HG03442 (cell line): ENCODE measurements around the gene ADARB2.
"Not testable (repeated sequence)": the region's sequence is repeated elsewhere in the genome, so short reads cannot be mapped to it uniquely, and the experiment has no call there.

Source experiments
- ATAC-seq: cut with Tn5 transposase; IDR thresholded peaks from one replicate; pipeline ENCODE4 v1.9.1; 2021; ENCODE audit warnings: mild to moderate bottlenecking, moderate library complexity; ENCODE audit not compliant: unreplicated experiment

The ADARB2 gene

DNA sequence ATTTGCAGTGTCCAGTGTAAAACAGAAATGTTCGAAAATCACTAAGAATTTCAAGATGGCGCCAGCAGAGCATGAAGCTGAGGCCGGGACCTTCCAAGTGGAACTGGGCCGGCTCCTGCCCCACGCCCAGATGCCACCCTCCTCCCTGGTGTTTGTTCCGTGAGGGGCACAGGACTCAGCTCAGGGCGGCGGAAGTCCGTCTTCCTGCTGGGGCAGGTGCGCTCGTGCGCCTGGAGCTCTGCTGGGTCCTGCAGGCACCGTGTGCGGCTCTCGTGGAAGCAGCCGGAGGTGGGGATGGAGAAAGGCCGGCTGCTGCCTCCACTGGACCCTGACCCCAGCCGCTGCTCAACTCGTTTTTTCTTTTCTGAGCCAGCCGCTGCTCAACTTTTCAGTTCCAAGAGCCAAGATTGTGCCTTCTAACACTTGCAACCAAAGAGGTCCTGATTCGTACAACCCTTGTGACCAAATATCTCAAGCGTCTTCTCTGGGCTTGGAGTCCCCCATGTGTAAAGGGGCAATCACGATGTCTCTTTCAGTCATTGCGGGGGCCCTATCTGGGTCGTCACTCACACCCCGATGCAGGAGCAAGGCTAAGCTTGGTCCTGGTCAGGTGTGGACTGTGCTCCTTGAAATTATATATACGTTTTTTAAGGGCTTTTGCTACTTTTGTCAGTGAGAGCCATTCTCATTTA lies 334.4 kb downstream of the ADARB2 start:
- ATAC-seq: no peak

DNA sequence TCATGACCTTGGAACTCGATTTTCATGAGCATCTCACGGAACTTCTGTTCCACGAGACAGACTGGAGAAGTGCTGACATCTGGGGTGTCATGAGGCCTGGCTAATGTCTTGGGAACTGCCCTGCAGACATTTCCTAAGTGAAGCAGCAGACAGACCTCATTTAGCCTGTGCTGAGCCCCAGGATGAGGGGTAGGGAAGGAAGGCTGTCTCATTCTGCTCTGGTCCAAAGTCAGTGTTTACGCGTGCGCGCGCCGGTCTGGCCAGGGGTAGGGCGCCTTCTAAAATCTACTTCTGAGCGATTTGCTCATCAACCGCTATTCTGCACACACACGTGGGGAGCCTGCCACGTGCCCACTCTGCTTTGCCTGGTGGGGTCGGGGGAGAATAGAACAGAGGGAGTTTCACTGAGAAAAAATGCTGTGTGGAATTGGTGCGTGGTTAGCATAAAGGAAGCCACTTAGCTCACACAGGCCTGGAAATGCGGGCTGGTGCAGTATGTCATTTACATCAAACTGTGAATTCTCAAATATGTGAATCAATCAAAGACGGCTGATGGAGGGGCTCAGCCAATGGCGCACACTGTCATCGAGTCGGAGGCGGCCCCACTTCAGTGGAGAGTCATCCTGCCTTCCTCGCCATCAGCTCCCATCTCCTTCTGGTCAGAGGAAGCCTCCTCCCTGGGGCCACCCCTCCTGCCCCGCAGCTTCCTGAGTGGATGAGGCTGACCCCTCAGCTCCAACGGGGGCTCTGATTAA lies 335.1 kb downstream of the ADARB2 start:
- ATAC-seq: no peak

DNA sequence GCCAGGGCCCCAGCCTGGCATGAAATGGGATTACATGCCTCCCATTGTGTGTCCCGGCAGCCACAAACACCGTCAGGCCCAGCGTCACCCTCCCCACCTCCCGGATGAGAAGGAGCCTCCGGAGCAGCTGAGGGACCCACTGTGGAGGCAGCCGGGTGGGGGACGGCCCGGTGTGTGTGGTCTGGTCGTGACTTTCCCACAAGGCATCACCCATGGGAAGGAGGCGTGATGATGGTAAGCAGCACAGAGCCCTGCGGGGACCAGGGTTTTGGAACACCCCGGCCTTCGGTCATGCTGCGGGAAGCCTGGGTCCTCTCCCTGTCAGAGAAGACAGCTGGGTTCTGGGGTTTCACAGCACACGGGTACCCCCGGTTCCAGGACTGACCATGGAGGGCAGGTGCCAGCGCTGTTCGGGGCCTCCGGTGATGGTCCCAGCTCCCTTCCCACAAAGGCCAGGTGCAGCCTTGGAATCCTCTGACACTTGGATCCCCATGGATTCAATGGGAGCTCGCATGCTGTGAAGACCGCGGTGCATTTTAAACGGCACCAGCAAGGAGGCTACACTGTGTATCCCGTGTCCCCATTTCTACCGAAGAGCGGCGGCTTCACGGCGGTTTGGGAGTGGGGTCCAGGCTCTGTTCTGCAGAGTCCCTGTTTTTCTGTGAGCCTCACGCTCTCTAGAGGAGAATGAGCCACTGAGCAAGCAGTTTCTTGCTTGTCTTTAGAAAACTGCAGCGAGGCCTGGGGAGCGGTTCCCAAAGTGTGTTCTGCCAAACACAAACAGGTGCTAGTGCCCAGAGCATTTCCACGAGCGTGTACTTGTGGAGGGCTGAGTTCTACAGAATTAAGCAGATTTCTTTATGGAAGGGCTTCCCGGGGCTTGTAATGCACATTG lies 336.0 kb downstream of the ADARB2 start:
- ATAC-seq: no peak

DNA sequence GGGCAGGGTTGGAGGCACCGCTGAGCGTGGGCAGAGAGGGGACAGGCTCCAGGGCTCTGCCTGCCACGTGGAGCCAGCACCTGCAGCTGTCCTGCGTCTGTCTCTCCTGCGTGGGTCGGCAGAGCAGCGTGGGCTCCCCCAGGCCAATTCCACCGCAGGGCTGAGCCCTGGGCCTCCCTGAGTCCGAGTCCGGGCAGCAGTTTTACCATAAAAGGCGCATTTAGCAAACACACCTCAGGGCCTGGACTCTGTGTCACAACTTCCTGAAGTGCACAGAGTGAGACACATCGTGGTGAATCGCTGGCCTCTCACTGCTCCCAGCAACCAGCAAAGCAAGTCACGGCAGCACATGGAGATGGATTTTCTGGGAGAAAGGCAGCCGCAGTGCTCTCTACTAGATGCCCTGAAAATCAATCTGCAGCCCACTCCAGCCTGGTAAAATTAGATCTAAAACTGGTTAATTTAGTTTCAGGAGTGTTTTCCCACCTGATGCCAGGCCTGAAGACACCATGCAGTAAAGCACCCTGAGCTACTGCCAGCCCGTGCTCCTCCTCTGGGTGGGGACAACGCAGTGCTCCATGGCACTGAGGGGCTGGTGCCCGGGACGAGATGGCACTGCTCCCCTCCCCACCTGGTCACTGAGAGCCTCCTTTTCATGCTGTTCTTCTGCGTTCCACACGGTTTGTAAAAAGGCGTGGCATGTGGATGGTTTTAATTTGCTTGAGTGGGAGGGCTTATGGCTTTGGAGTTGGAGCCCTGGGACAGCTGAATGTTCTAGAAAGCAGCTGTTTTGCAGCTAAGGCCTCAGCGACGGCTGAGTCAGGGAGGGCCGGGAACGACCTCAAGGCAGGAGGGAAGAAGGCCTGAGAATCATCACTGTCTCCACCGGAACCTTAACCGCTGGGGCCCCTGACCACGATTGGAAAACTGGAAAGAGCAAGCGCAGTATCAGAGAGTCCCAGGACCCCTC lies 336.9 kb downstream of the ADARB2 start:
- no peak for ATAC-seq

DNA sequence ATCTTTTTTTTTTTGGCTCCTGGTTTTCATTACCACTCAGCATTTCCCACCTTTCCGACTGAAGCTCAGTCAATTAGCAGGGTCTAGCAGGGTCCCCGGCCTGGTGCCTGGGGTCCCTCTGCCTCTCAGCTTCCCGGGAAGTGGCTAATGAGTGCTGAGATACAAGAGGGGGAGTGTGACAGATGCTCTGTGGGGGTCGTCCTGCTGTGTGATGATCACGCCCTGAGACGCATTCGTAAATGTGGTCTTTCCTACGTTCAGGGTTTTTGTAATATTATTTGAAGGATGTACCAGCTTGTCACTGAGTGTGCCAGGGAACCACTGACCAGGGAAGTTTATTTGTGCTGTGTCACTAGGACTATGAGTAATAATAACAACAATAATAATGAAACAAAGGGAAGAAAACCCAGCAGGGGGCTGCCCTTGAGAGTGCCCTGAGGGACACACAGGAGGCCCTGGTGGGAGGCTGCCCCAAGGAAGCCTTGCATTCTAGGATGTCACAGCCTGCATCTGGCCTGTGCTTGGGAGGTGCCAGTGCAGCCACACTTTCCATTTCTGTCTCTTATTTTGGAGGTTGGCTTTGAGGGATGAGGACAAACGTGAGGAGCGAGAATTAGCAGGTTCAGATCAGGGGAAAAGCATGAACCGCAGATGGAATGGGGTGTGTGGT lies 337.8 kb downstream of the ADARB2 start:
- no peak for ATAC-seq

DNA sequence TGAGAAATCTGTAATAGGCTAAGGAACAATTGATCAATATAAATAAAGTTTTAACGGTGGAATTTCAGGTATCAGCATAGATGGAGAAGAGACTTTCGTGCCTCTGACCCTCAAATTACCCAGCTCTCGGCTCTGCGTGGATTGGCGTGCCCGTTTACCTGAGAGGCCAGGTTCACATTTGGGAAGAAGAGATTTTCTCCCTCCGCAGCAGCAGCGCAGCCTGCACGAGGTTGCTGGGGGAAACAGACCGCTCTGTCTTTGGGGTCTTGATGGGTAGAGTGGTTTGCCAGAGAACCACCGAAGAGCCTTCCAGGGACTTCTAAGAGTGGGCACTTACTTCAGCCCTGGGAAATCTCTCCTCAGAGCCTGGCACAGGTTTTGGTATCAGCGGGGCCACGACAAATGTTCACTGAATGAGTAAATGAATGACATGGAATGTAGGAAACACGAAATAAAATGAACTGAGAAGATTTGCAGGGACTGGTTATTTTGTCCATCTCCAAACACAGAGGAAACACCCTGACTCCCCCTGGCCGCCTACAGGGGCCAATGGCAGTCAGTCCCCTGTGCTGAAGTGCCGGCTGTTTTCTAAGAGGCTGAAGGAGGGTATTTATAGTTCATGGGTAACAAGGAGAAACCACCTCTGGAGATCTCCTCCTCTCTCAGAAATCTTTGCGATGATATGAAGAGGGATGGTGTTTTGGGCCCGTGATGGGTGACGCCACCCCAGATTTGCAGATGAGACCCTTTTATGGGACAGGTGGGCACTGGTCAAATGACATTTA lies 338.5 kb downstream of the ADARB2 start:
- ATAC-seq: no peak

DNA sequence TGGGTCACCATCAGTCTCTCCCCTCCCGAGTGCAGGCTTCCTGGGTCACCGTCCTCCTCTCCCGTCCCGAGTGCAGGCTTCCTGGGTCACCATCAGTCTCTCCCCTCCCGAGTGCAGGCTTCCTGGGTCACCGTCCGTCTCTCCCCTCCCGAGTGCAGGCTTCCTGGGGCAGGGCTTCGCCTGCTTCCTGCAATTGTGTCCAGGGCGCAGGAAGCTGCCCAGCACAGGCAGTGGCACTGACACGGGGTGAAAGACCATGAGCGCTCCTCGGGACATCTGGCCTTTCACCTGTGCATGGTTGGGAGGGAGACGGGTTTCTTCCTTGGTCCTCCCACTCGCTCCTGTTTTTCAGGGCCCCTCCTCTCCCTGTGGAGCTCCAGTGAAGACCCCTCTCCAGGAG lies 339.2 kb downstream of the ADARB2 start:
- not testable (repeated sequence) for ATAC-seq

DNA sequence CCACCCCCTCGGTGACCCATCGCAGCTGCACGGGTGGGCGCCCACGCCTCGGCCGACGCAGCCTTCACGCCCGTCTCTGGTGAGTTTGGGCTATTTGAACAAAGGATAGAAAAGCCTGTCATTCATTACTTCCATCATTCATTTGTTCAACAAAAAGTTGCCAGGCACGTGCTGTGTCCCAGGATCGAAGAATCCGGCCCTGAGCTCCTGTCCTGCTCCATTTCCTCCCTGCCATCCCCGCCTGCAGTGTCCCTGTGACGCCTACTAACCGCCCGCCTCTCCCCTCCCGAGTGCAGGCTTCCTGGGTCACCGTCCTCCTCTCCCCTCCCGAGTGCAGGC lies 341.1 kb downstream of the ADARB2 start:
- no peak for ATAC-seq

DNA sequence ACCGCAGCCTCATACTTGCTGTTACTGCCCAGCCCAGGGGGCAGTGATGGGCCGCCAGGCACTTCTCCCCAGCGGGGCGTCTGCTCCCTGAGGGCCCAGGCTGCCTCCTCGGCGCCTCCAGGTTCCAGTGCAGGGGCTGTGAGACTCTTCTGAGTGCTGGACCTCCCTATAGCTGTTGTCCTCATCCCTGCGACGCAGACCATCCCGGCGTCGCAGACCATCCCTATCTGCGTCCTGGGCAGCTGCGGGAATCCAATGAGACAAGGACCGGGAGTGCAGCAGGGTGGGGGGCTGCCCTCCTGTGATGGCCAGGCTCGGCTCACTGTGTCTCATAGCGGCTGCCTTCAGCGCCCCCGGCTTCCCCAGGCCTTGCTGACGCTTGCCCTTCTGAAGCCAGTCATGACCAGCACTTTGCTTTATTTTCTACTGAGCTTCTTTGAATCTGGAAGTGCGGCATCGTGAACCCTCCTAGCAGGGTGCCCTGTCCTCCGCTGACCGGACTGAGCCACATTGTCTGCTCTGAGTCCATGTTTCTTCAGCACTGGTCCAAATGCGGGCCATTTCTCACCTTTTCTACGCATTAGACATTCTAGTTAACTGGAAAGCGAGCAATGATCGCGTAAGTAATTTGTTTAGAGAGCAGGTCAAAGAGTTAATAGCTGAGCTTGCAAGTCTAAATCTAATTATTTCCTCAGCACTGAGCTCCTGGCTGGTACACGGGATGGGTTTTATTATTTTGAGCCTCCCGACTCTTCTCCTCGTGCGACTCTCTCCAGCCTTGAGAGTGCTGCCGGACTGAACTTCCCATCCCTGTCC lies 341.6 kb downstream of the ADARB2 start:
- ATAC-seq: no peak

DNA sequence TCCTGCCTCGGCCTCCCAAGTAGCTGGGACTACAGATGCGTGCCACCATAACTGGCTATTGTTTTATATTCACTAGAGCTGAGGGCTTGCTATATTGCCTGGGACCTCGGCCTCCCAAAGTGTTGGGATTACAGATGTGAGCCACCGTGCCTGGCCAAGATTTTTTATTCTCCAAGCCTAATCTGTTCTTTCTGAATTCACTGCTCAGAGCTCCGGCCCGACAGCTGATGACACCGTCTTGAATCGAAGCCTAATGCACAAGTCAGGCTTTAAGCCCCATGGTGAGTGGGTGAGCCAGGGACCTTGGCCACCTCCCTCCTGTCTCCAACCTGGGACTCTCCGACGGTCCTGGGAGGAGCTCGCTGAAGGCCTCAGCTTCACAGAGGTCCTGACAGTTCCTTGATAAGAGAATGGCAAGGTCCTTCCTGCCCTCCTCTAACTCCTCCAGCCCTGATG lies 342.3 kb downstream of the ADARB2 start:
- ATAC-seq: no peak

DNA sequence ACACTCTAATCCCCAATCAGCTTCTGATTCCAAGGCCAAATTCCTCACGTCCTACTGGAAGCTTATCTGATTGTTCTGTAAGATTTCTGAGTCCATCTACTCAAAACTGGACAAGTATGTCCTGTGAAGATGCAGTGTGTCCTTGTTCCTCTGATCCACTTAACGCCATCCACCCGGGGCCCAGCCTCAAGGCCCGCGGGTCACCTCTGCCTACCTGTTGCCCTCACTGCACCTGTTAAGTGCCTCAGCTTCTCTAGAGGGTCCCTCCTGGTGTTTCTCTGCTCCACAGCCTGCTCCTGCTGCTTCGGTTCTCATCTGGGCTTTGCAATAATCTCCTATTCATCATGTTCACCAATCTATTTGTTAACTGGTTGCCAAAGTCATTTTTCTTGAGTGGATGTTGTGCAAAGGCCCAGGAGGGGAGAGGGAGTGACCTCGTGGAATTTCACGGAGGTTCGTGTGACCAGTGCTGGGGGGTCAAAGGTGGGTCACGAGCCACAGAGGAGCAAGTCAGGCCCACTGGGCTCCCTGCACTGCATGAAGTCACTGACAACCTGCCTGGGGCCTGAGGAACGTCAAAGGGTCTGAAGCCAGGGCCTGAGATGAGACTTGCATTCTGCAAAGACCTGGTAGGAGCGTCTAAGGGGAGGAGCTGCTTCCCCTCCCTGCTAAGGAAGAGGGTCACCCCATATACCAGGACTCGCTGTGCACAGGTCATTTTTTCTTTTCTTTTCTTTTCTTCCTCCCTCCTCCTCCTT lies 343.0 kb downstream of the ADARB2 start:
- ATAC-seq: no peak

DNA sequence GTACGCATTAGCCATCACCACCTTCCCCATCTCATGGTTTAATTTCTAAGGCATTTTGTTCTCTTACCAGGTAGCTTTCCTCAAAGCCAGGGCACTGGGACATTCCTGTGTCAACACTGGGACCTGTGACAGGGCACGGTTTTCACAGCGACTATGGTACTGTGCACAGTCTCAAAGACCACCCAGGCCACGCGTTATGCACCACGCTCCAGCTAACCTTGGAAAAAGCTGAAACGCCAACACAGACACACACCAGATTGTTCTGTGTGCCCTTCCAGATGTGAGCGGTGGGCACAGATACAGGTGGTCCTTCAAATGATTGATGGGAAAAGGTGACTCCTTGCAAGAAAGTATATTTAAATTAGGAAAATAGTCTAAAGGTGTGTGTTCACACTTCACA lies 343.8 kb downstream of the ADARB2 start:
- ATAC-seq: no peak

DNA sequence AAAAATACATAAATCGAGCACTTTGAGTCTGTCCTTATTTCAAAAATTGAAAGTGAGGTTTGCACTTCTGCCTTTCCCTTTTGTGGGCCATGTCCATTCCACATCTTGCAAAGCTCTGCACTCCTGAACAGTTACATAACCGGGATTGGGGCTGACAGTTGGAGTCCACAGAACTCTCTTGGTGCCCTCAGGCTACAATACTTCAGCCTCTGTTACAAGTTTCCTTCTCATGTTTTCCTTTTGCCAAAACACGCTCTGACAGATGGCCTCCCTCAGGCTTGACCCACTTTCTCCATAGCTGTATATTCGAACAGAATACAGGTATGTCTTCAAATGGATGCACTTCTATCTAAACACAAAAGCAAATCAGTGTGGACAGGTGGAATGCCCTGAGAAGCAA lies 345.2 kb downstream of the ADARB2 start:
- ATAC-seq: no peak

DNA sequence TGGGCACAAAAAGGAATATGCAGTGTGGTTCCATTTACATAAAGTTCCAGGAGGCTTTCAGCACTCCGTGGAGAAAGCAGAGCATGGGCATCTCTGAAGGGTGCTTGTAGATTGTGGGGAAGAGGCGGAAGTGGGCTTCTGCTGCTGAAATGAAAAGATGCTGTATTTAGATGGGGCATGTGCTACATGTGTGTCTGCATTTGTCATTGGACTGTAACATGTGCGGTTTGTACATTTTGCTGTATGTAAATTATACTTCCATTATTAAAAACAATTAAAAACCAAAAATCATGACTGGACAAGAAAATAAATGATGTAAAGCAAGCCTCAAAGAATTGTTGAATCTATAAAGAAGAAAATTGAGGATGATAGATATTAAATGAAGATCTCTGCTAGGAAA lies 347.1 kb downstream of the ADARB2 start:
- ATAC-seq: no peak

DNA sequence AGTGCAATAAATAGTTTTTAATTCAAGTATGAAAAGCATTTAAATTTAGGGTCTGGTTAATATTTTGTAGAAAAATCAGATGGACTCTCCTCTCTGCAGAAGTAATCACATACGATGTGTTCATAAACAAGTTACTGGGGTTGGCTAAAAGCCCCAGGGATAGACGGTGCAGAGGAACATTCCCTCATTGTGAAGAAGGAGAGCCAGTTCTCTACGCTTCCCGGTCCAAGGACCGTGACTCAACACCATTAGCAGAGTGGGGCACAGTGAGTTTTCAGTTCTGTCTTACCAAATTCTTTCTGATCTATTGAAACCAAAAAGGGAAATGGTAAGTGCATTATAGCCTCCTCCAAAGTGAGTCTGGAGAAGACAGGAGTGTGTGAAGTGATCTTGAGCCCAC lies 353.3 kb downstream of the ADARB2 start:
- ATAC-seq: no peak

DNA sequence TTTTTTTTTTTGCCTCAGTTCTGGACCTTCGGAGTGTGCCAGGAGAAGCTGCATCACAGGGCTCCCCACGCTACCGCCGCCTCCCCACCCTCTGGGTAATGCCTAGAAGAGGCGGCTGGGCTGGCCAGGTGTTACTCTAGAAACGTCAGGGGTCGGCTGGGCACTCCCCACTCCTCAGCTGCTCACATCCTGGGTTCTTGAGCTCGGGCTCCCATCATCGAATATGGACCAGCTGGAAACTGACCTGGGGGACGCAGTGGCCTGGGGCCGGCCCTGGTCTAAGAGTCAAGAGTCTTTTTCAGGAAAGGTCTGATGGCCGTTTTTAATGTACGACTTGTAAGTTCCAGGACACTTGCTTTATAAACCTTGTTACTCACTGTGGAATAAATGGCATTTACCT lies 354.6 kb downstream of the ADARB2 start:
- ATAC-seq: no peak

DNA sequence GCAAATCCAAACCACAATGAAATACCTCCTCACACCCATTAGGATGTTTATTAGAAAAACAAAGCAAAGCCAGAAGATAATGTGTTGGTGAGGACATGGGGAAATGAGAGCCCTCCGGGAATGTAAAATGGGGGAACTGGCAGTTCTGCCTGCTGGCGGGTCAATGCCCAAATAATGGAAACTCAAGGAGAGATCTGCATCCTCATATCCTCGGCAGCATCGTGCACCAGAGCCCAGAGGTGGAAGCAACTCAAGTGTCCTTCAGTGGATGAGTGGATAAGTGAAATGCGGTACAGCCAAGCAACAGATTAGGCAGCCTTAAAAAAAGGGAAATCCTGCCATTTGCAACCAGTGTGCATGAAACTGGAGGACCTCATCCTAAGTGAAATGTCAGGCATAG lies 356.0 kb downstream of the ADARB2 start:
- no peak for ATAC-seq
